WTC11 (cell line): ENCODE data around the gene USP48.

ENCODE experiments used
- NR2C2 ChIP-seq: sonication (generic); formaldehyde crosslinking; IDR thresholded peaks from 2 replicates; pipeline ENCODE4 v1.8.0; 2022; ENCODE audit warnings: mild to moderate bottlenecking, missing genetic modification reagents
- ZNF121 ChIP-seq: sonication (generic); formaldehyde crosslinking; IDR thresholded peaks from 2 replicates; pipeline ENCODE4 v1.8.0; 2023; ENCODE audit warnings: missing genetic modification reagents
- TF ChIP-seq, protein P1 (sequence below): fragments of 200-600 bp; IDR thresholded peaks from 2 replicates; pipeline ENCODE4 v1.8.0; 2022; ENCODE audit warnings: antibody characterized with exemption

GRCh38 chr1:21647431-21648351 lies 135.3 kb downstream of the USP48 start:
- TF ChIP-seq ZNF121 (peak; percentile 61; the same call in 1 of the 2 replicates), NR2C2 (CRISPR knock-in tag) (peak; percentile 74; the same call in 1 of the 2 replicates)
- TF ChIP-seq, protein P1, sequence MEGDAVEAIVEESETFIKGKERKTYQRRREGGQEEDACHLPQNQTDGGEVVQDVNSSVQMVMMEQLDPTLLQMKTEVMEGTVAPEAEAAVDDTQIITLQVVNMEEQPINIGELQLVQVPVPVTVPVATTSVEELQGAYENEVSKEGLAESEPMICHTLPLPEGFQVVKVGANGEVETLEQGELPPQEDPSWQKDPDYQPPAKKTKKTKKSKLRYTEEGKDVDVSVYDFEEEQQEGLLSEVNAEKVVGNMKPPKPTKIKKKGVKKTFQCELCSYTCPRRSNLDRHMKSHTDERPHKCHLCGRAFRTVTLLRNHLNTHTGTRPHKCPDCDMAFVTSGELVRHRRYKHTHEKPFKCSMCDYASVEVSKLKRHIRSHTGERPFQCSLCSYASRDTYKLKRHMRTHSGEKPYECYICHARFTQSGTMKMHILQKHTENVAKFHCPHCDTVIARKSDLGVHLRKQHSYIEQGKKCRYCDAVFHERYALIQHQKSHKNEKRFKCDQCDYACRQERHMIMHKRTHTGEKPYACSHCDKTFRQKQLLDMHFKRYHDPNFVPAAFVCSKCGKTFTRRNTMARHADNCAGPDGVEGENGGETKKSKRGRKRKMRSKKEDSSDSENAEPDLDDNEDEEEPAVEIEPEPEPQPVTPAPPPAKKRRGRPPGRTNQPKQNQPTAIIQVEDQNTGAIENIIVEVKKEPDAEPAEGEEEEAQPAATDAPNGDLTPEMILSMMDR: no peak
